Right renal cortex interstitium (tissue), 3 donors: ENCODE results near the gene JPT2. TPM values are rescaled to one million over a fixed set of nuclear protein-coding genes. Genes with fewer than 3 reads are reported as not detected.
"Not testable (repeated sequence)": the region's sequence is repeated elsewhere in the genome, so short reads cannot be mapped to it uniquely, and the experiment has no call there.

ENCODE experiments used
- DNase-seq, 3 donors: peaks; one replicate each; pipeline ENCODE4 v3.0.0-alpha.2; 2013; ENCODE audit warnings: low read depth in 3 of 3, low spot score in 2 of 3
- polyA plus RNA-seq, 3 donors: library from polyadenylated mRNA; unstranded; fragments of 120-200 nt; gene quantifications; one replicate each; pipeline ENCODE4 v1.2.1, GENCODE V29; 2013; ENCODE audit not compliant: insufficient read length in 3 of 3

Gene JPT2
- polyA plus RNA-seq, 3 donors: 80.4 to 87.2 (median 81.1) TPM

GRCh38 chr16:1673424-1674151, 4.5 kb upstream of the JPT2 start:
- DNase-seq: no peak

GRCh38 chr16:1674306-1674705, 3.8 kb upstream of the JPT2 start:
- no peak for DNase-seq

GRCh38 chr16:1674751-1675664, 3.1 kb upstream of the JPT2 start:
- no peak for DNase-seq

GRCh38 chr16:1676661-1677060, 1.4 kb upstream of the JPT2 start:
- no peak for DNase-seq

- DNase-seq: no peak
Observed at GRCh38 chr16:1677339-1677738, 740 bp upstream of the JPT2 start.

- peak in 1 of 3 donors; percentile 8 for DNase-seq
Observed at GRCh38 chr16:1678500-1679098, 520 bp downstream of the JPT2 start.

- no peak for DNase-seq
Observed at GRCh38 chr16:1680361-1680760, 2.3 kb downstream of the JPT2 start.

GRCh38 chr16:1681032-1681431, 3.0 kb downstream of the JPT2 start:
- no peak for DNase-seq

GRCh38 chr16:1687427-1688316, 9.6 kb downstream of the JPT2 start:
- no peak for DNase-seq

- no peak for DNase-seq
Observed at GRCh38 chr16:1688807-1689560, 10.9 kb downstream of the JPT2 start.

- no peak for DNase-seq
Observed at GRCh38 chr16:1689853-1690252, 11.8 kb downstream of the JPT2 start.

- DNase-seq: no peak
Observed at GRCh38 chr16:1690810-1691209, 12.7 kb downstream of the JPT2 start.

- DNase-seq: no peak
Observed at GRCh38 chr16:1691276-1691675, 13.2 kb downstream of the JPT2 start.

GRCh38 chr16:1691956-1692355, 13.9 kb downstream of the JPT2 start:
- no peak for DNase-seq

GRCh38 chr16:1696863-1697262, 18.8 kb downstream of the JPT2 start:
- DNase-seq: no peak

GRCh38 chr16:1698680-1699079, 20.6 kb downstream of the JPT2 start:
- DNase-seq: no peak

GRCh38 chr16:1700246-1700645, 22.2 kb downstream of the JPT2 start:
- no peak for DNase-seq

- DNase-seq: no peak
Observed at GRCh38 chr16:1701216-1701878, 23.3 kb downstream of the JPT2 start.

GRCh38 chr16:1705324-1705687, 27.2 kb downstream of the JPT2 start:
- DNase-seq: not testable (repeated sequence)
